ENCODE data around the gene NXNL1. TPM values are rescaled to one million over a fixed set of nuclear protein-coding genes. Genes with fewer than 3 reads are reported as not detected.

The NXNL1 gene
- total and polyA plus RNA-seq, 2 of the 8 experiments (the other 6 are each of a cell fraction or from before 2014, with no cell fraction given) = not detected

DNA sequence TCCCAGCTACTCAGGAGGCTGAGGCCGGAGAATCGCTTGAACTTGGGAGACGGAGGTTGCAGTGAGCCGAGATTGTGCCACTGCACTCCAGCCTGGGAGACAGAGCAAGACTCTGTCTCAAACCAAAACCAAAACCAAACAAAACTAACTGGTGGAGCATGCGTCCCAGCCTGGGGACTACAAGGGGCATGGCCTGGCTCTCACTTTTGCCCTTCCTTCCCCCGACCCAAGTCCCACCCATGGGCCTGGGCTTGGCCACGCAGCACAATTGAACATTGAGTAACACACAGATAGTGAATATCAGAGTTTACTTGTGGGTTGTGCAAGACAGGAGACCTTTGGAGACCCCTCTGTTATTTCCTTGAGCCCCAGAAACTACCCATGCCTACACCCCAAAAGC, 25.5 kb downstream of the NXNL1 start:
- H3K27me3 ChIP-seq (replicated peaks in 1 of 4; ENCODE audit: control insufficient read depth in 3 of 4, extremely low read depth in 1 of 4, insufficient read depth in 3 of 4, low read length in 3 of 4) = no peaks in the 10 kb centered on the region; a peak in 1 of 7 replicates
- no peaks in the 10 kb centered on the region for H3K9me3 ChIP-seq (ENCODE audit: insufficient read depth in 2 of 2, low read depth in 1 of 2, low read length in 1 of 2)
- H4K91ac ChIP-seq (replicated peaks; ENCODE audit: insufficient read length, low read length) = no peak overlapping the region
- H3K23ac ChIP-seq (ENCODE audit: insufficient read length) = no peak overlapping the region
- H3K79me1 ChIP-seq (ENCODE audit: low read depth, low read length) = no peaks in the 10 kb centered on the region
- no peak overlapping the region for H3K27ac ChIP-seq (ENCODE audit: low read depth, low read length)
- H2BK15ac ChIP-seq (ENCODE audit: low read length) = no peak overlapping the region
- H3K4me3 ChIP-seq (ENCODE audit: extremely low read depth in 1 of 4, insufficient read depth in 2 of 4, low read depth in 3 of 4, low read length in 4 of 4) = no peak overlapping the region
- H2BK120ac ChIP-seq (replicated peaks; ENCODE audit: low read depth, low read length) = no peak overlapping the region
- H3K4me1 ChIP-seq (replicated peaks in 1 of 4; ENCODE audit: control insufficient read depth in 3 of 4, insufficient read depth in 4 of 4, low read length in 3 of 4) = no peaks in the 10 kb centered on the region
- H2BK5ac ChIP-seq (ENCODE audit: low read depth, low read length) = no peak overlapping the region
- H3K4ac ChIP-seq (replicated peaks; ENCODE audit: insufficient read length, low read depth, low read length) = no peak overlapping the region
- no peak overlapping the region for H3K14ac ChIP-seq (ENCODE audit: insufficient read length)
- no peaks in the 10 kb centered on the region for H4K20me1 ChIP-seq (replicated peaks in 1 of 2; ENCODE audit: control insufficient read depth in 1 of 2, insufficient read depth in 2 of 2, low read length in 2 of 2)
- H3K18ac ChIP-seq (ENCODE audit: extremely low read depth, low read length) = no peak overlapping the region
- WGBS, 2 experiments (ENCODE audit: extremely low coverage in 1 of 2, insufficient coverage in 1 of 2, insufficient read length in 1 of 2, insufficient replicate concordance in 2 of 2, low coverage in 1 of 2, low lambda C conversion rate in 2 of 2, missing lambda C conversion rate in 1 of 2) = 83% methylated on average over 7 of the region's 7 CpGs; no CpG with 5 or more reads in 1 of the 2 experiments
- H2BK12ac ChIP-seq (ENCODE audit: low read depth, low read length) = no peak overlapping the region
- POLR2A ChIA-PET (ENCODE audit: partially characterized antibody) = no interaction called here
- H3K9ac ChIP-seq (replicated peaks in 1 of 4; ENCODE audit: extremely low read depth in 1 of 4, low read depth in 3 of 4, low read length in 3 of 4) = no peak overlapping the region
- no peak for FAIRE-seq
- H2BK20ac ChIP-seq (ENCODE audit: low read length) = no peak overlapping the region
- no peak overlapping the region for H3K4me2 ChIP-seq (ENCODE audit: insufficient read depth in 1 of 2, low read depth in 2 of 2, low read length in 2 of 2)
- H4K5ac ChIP-seq (ENCODE audit: insufficient read length, low read depth, low read length) = no peak overlapping the region
- no peaks in the 10 kb centered on the region for H3K23me2 ChIP-seq (ENCODE audit: low read depth, low read length)
- H3K79me2 ChIP-seq (ENCODE audit: control insufficient read depth in 1 of 2, insufficient read depth in 2 of 2, low read length in 2 of 2) = no peaks in the 10 kb centered on the region
- DNase-seq (ENCODE audit: low read depth in 1 of 2, low spot score in 2 of 2) = no peak
- H3K36me3 ChIP-seq (ENCODE audit: control insufficient read depth in 2 of 4, insufficient read depth in 4 of 4, low read length in 3 of 4) = no peaks in the 10 kb centered on the region
- H3K56ac ChIP-seq (replicated peaks; ENCODE audit: insufficient read length, low read depth, low read length) = no peak overlapping the region
- CTCF ChIA-PET (ENCODE audit: partially characterized antibody) = interaction anchor here (2.0 kb wide), 1 partner anchor 8 kb away, joined by 5 read pairs; no protein-coding TSS in a partner anchor
- H4K8ac ChIP-seq (ENCODE audit: extremely low read depth, insufficient read depth, low read length) = no peak overlapping the region
- H2AK5ac ChIP-seq (ENCODE audit: low read depth, low read length) = no peak overlapping the region
- H2AFZ ChIP-seq (ENCODE audit: low read length) = no peak overlapping the region
- no peak for TF ChIP-seq NANOG (IDR thresholded peaks at IDR 0.05; ENCODE audit: insufficient read depth, low read depth, low read length, poor library complexity, severe bottlenecking)
- no peak for TF ChIP-seq FOSL1 (IDR thresholded peaks at IDR 0.05; ENCODE audit: insufficient read depth, low read depth, low read length)
- TF ChIP-seq YY1 (IDR thresholded peaks at IDR 0.05; ENCODE audit: low read depth, low read length) = no peak
- TF ChIP-seq SIN3A (conservative IDR thresholded peaks at IDR 0.05 in 1 of 2, IDR thresholded peaks at IDR 0.05 in 1 of 2; ENCODE audit: low read depth in 1 of 2, low read length in 2 of 2) = no peak
- no peak for TF ChIP-seq SP1 (IDR thresholded peaks at IDR 0.05; ENCODE audit: low read depth, low read length)
- TF ChIP-seq PHF8 (conservative IDR thresholded peaks at IDR 0.05; ENCODE audit: low read depth, low read length) = no peak
- no peak for TF ChIP-seq BRCA1 (IDR thresholded peaks at IDR 0.05; ENCODE audit: low read depth, low read length)
- no peak for TF ChIP-seq KDM1A (IDR thresholded peaks at IDR 0.05; ENCODE audit: borderline replicate concordance, low read length)
- TF ChIP-seq SUZ12 (IDR thresholded peaks at IDR 0.05; ENCODE audit: low read length) = no peak
- no peak for TF ChIP-seq BACH1 (IDR thresholded peaks at IDR 0.05; ENCODE audit: low read length)
- no peak for TF ChIP-seq NRF1 (IDR thresholded peaks at IDR 0.05; ENCODE audit: low read depth, low read length)
- TF ChIP-seq, protein P1, sequence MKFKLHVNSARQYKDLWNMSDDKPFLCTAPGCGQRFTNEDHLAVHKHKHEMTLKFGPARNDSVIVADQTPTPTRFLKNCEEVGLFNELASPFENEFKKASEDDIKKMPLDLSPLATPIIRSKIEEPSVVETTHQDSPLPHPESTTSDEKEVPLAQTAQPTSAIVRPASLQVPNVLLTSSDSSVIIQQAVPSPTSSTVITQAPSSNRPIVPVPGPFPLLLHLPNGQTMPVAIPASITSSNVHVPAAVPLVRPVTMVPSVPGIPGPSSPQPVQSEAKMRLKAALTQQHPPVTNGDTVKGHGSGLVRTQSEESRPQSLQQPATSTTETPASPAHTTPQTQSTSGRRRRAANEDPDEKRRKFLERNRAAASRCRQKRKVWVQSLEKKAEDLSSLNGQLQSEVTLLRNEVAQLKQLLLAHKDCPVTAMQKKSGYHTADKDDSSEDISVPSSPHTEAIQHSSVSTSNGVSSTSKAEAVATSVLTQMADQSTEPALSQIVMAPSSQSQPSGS (IDR thresholded peaks at IDR 0.05; ENCODE audit: low read length) = no peak
- no peak for TF ChIP-seq SP4 (IDR thresholded peaks at IDR 0.05; ENCODE audit: low read length)
- TF ChIP-seq CEBPB (IDR thresholded peaks at IDR 0.05; ENCODE audit: low read depth, low read length) = no peak

Measured in H1 (cell line).